GM12865 (cell line): ENCODE measurements around the gene SLC33A1.

Experiments
- DNase-seq: peaks from one replicate; pipeline ENCODE4 v3.0.0; 2010; ENCODE audit warnings: low read depth
- H3K4me3 ChIP-seq: 2 replicates; pipeline ENCODE4 v1.5.1; 2011; ENCODE audit warnings: mild to moderate bottlenecking, low read depth, low read length, control low read depth
- TF ChIP-seq, protein P1 (sequence below): IDR thresholded peaks from 2 replicates; pipeline ENCODE4 v1.5.1; 2011; ENCODE audit warnings: low read length, control low read depth, low read depth, inconsistent platforms; ENCODE audit not compliant: insufficient read depth; ENCODE audit errors: missing control alignments

The SLC33A1 gene

DNA sequence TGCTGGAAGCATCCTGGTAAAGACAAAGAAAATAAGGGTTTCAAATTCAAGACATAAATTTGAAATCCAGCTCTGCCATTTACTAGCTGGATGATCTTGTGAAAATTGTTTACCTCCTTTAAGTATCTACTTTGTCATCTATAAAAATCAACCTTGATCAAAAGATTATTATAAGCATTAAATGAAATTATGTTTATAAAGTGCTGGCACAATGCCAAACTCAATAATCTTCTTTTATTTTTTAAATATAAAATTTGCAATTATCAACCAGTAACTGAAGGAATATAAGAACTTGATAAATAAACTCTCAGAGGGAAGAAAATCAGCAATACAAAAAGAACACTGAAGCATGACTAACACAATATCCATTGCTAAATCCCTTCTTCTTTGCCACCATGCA is 73.9 kb downstream of the SLC33A1 start:
- TF ChIP-seq, protein P1, sequence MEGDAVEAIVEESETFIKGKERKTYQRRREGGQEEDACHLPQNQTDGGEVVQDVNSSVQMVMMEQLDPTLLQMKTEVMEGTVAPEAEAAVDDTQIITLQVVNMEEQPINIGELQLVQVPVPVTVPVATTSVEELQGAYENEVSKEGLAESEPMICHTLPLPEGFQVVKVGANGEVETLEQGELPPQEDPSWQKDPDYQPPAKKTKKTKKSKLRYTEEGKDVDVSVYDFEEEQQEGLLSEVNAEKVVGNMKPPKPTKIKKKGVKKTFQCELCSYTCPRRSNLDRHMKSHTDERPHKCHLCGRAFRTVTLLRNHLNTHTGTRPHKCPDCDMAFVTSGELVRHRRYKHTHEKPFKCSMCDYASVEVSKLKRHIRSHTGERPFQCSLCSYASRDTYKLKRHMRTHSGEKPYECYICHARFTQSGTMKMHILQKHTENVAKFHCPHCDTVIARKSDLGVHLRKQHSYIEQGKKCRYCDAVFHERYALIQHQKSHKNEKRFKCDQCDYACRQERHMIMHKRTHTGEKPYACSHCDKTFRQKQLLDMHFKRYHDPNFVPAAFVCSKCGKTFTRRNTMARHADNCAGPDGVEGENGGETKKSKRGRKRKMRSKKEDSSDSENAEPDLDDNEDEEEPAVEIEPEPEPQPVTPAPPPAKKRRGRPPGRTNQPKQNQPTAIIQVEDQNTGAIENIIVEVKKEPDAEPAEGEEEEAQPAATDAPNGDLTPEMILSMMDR, result no peak
- DNase-seq, result no peak
- H3K4me3 ChIP-seq, result no peak overlapping the region

DNA sequence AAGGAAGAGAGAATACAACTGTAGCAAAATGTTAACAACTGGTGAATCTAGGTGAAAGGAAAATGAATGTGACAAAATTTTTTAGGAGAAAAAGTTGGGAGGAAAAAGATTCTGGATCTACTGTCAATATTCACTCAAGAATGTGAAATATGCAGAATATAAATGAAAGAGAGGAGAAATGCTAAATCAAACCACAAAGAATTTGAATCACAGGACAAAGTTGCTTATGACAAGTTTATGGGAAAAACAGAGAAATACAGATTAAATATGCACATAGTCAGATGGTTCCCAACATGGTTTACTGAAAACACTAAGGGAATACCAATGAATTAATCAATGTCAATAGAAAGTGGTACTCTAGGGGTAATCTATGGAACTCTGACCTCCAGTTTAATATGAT is 75.8 kb downstream of the SLC33A1 start:
- no peak overlapping the region for H3K4me3 ChIP-seq
- DNase-seq, result no peak
- TF ChIP-seq, protein P1, result no peak

DNA sequence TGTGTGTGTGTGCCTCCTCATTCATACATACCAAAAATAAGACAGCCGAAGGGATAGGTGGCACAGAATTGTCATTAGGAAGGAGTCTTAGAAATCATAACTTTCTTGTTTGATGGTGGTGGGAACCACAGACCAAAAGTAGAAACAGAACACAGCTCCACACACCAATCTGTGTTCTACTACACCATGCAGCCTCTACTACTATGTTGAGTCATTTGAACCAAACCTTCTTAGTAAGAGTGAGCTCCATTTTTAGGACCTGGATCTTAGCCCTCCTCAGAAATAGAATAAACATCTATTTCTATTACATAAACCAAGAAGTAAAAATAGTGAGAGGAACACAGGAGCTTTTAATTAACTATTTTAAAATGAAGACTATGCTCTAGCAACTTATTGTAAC is 81.4 kb downstream of the SLC33A1 start:
- no peak overlapping the region for H3K4me3 ChIP-seq
- TF ChIP-seq, protein P1, result no peak
- DNase-seq, result no peak

DNA sequence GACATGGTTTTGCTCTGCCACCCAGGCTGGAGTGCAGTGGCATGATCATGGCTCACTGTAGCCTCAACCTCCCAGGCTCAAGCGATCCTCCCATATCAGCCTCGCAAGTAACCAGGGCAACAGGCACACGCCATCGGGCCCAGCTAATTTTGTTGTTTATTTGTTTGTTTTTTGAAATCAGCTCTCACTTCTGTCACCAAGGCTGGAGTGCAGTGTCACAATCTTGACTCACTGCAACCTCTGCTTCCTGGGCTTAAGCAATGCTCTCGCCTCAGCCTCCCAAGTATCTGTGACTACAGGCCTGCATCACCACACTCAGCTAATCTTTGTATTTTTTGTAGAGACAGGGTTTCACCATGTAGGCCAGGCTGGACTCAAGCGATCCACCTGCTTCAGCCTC is 83.1 kb downstream of the SLC33A1 start:
- H3K4me3 ChIP-seq, result no peak overlapping the region
- no peak for DNase-seq
- TF ChIP-seq, protein P1, result no peak
